Stimulated activated CD8-positive, alpha-beta memory T cell treated with anti-CD3 and anti-CD28 coated beads, Interleukin-12 subunit alpha, Interleukin-12 subunit beta, amount 100 ng/mL, for 24 hours (primary cell): ENCODE data around the gene TNFRSF25.
"Not testable (repeated sequence)": the region's sequence is repeated elsewhere in the genome, so short reads cannot be mapped to it uniquely, and the experiment has no call there.

ENCODE experiments used
- DNase-seq: peaks from one replicate; pipeline ENCODE4 v3.0.0-alpha.2; 2020; ENCODE audit errors: extremely low read depth

Gene TNFRSF25

DNA sequence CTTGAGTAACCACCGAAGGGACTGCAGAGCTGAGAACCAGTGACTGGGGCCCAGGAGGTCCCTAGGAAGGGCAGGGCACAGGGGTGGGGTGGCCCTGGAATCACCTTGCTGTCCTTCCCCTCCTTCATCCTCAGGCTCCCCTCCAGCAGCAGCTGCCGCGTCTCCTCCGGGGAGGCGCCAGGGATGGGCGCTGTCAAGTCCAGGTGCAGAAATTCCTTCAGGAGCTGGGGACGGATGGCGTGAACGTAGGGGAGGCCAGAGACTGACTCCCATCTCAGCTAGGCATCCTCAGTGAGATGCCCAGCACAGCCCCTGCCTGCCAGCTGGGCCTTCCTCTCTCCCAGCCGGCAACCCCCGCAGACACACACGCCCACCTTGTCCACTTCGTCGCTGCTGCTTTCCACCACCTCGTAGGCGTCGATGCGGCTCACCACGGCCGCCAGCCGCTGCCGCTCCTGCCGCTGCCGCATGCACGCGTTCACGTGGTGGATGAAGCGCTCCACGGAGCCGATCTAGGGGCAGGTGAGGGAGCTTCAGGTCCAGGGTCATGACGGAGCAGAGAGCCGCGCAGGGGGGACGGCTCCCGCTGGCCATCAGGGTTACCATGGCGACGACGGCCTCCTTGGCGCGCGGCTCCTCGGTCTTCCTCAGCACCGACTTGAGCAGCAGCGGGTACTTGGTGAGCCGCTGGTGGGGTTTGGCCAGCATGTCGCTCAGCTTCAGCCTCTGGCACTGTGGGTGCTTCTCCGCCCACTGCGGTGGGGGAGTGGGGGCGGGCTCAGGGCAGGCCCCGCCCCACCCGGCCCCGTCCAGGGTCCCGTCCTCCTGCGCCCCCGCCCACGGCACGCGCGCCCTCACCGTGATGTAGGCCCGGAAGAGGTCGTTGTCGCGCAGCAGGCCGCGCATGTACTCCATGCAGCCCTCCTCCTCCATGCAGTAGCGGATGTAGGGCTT is 4.4 kb upstream of the TNFRSF25 start:
- no peak for DNase-seq

DNA sequence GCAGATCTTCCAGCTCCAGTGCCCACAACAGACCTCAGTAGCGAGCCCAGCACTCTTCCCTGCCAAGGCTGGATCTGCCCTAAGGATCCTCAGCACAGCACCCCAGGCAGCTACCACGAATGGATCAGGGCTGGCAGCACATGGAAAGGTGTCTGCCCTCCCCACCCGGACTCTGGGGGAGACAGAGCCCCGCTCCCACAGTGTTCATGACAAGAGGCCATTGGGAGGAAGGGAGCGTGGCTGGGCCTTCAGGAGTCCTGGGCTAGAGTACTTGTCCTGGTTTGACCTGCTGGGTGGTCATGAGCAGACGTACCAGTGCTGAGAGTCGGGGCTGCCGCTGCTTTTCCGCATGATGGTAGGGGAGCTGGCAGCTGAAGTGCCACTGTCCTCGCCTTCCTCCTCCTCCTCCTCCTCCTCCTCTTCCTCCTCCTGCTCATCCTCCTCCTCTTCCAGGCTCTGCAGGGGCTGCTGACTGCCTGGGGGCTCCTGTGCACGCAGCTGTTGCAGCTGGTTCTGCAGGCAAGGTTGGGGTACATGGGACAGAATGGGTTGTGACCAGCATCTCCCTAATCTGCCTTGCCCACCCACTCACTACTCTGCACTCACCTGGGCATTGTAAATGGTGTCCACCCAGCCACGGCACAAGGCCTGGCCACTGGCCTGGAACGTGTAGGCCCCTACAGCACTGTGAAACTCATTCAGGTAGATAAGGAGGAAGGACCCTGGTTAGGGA is 2.9 kb upstream of the TNFRSF25 start:
- DNase-seq = no peak

DNA sequence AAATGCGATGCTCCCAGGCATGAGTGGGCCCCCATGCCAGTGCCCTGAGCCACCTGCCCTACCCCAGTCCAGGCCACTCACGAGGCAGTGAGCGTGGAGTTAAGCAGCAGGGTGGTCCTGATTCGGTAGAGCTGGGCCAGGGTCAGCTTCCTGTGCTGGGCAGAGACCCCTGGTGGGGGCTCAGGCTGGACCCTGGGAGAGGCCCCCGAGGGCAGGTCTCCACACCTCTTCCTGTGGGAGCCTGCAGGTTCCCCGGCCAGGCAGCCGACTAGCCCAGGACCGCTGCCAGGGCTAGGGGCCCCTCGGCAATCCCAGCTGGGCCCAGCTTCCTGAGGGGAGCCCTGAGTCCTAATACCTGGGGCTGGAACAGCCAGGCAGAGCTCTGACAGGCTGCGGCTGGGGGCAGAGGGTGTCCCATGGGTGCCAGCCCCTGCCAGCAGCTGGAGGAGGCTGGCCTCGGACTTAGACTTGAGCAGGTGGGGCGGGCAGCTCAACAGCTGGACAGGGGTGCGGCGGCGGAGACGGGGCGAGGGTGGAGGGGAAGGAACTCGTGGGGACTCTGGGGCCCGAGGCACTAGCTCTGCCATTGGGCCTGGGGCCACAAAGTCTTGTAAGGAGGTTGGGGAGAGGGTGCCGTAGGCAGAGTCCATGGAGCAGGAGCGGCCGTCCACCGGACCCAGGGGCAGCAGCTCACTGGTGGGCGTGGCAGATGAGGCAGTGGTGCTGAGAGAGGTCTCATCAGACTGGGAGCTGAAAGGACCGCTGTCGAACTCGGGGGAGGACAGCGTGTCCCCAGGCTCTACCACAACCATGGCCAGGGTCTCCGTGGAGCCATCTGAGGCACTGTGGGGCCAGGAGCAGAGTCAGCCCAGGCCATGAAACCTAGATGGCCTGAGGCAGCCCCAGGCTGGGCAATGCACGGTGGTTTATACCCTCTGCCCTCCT is 2.0 kb upstream of the TNFRSF25 start:
- no peak for DNase-seq

DNA sequence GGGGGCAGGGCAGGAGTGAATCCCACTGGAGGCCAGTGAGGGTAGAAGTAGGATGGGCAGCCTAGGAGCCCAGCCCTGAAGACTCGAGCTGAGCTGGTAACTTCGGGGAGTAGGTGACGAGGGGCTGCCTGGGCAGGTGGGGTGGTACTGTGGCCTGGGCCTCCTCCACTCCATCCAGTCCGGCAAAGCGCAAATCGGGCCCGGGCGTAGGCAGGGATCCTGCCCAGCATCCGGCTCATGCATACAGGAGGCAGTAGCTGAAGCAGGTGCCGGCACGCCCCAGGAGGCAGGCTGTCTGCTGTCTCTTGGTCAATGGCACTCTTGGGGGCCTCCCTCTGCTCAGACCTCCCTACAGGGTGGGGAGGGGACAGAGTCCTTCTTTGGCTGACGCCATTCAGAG is 1.3 kb upstream of the TNFRSF25 start:
- no peak for DNase-seq

DNA sequence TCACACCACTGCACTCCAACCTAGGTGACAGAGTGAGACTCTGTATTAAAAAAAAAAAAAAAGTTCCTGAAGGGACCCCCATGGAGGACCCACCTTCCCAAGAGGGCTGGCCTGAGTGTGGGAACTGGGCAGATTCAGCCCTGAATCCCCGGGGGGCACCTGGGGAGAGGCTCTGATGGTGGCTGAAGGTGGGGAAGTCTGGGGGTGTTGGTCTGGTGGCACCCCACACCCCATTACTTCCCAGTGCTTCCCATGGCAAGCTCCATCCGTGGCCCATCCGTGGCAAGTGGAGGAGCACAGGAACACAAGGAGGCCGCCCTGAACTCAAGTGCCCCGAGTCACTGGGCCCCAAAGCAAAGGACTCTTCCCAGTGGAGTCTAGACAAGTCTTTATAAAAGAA is 778 bp upstream of the TNFRSF25 start:
- no peak for DNase-seq

DNA sequence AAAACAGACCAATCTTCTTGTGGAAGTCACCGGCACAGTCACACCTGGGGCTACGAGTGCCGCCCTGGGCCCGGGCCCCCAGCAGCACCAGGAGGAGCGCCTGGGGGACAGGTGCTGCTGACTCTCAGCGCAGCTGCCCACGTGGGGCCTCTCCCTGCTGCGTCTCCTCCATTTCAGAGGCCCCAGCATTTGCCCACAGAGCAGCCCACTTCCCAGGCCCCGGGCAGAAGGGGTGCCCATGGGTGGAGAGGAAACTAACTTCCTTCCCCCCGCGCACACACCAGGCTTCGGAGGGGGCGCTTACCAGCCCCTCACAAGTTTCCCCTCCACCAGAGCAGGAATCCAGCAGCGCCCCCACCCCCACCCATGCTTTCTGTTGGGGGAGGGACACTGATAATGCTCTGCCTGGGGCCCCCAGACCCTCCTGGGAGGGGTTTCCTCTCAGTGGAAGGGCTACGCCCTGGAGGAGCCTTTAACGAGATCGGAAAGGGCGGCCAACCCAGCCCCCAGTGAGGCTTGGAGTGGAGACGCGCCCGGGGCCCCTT is 440 bp downstream of the TNFRSF25 start:
- no peak for DNase-seq

DNA sequence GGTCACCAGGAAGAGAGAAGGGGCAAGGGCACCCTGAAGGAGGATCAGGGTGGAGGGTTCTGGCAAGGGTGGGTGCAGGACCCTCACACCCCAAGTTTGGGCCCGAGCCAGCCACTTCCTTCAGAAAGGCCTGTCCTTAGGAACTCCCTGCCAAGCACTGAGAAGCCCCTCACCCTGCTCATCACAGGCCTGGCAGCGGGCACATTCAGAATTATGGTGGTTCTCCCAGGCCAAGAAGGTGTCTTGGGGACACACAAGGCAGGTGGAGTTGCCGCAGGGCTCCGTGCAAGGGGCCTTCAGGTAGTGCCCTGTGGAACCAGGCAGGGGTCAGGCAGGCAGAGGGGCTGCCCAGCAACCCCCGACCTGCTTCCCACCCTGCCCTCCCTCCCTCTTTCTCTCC is 1.1 kb downstream of the TNFRSF25 start:
- DNase-seq = no peak

DNA sequence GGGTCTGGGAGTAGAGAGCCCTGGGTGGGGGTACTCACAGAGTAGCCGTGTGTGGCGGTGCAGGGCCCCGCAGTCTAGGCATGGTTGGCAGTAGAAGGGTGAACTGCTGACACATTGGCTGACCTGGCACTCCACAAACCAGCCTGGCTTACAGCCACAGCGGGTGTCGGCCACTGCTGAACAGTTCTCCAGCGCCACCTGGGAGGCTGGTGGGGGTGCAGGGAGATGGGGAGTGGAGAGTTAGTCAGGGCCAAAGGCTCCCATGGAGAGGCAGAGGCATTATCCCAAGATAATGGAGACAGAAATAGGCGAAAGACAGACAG is 1.5 kb downstream of the TNFRSF25 start:
- no peak for DNase-seq

DNA sequence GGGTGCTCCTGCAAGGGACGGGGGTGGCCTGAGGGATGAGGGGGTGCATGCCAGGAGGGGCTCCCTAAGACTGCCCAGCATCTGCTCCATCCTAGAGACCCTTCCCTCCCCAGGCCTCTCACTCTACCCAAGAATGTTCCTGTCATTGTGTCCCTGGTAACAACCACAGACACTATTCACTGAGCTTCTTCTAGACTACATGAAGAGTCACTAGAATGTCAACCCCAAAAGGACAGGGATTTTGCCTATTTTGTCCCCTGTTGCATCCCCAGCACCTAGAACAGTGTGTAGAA is 2.9 kb downstream of the TNFRSF25 start:
- no peak for DNase-seq

DNA sequence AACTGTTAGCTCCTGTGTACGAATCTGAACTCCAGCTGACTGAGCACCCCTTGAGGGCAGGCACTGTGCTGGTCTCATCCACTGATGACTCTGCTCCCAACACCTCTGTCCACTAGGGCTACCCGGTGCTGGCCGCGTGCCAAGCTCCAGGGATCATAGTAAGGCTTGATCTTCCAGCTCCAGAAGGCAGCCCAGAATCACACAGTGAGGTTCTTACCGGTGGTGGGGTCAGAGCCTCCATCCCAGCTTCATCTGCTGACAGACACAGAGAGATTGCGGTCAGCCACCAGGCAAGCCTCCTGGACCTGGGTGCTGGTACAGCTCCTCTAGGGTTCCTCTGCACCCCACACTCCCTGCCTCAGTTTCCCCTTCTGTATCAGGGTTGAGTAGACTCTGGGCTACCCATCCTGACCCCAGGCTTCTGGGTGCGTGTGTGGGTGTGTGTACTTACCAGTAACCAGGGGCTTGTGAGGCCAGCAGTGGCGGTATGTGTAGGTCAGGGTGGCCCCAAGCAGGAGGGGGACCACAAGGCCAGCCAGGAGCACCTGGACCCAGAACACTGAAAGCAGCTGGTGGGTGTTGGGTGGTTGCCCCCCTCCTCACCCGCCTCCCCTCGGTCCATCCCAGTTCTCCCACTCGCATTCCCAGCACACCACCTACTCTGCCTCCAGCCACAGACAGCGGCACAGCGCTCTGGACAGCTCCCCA is 3.4 kb downstream of the TNFRSF25 start:
- DNase-seq = no peak

DNA sequence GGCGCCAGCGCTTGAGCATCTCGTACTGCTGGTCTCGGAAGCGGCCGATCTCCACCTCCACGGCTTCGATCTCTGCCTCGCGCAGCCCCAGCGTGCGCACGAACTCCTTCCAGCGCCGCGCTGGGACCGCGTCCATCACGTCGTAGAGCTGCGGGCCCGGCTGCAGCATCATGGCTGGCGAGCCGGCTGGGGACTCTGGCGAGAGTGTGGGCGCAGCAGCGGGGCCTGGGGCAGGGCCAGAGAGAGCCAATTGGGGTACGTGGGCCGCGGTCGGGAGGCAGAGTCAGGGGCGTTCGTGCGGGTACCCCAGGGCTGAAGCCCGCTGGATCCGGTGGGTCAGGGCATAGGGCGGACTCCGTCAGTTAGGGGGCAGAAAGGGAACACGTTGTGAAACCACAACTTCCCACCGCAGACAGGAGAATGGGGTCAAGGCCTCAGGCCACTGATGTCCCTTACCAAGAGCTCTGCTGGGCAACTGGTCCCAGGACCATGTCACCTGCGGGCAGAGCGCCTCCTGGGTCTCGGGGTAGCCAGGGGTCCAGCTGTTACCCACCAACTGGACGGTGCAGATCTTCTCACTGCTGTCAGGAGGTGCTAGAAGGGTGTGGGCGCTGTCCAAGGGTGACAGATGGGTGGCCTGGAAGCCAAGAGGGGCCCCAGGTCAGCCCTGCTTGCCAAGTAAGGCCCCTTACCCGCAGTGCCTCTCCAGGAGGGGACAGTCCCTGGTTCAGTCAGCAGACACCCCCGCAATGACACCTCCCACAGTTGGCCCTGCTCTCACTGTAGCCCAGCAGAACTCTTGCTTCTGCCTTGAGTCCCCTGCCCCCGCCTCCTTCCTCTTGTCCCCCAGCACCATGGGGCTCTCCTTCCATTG is 4.2 kb downstream of the TNFRSF25 start:
- no peak for DNase-seq

DNA sequence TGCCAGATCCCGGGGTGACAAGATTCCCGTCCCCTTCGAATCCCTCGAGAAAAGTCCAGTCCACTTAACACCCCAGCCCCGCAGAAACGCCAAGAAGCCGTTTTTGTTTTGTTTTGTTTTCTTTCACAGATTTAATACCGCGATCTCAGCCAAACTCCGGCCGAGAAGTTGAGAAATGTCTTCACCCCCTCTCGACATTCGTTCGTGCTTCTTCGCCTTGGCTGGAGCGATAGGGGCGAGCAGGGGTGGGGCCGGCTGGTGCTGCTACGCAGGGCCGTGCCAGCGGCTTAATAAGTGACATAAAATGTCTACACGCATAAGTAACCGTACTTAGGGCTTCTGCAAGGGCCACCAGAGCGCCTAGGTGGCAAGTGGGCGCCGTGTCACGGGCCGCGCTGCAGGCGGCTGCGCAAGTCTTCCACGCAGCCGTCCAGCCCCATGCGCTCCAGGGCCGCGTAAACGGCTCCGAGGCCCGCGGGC is 4.9 kb downstream of the TNFRSF25 start:
- DNase-seq = no peak

DNA sequence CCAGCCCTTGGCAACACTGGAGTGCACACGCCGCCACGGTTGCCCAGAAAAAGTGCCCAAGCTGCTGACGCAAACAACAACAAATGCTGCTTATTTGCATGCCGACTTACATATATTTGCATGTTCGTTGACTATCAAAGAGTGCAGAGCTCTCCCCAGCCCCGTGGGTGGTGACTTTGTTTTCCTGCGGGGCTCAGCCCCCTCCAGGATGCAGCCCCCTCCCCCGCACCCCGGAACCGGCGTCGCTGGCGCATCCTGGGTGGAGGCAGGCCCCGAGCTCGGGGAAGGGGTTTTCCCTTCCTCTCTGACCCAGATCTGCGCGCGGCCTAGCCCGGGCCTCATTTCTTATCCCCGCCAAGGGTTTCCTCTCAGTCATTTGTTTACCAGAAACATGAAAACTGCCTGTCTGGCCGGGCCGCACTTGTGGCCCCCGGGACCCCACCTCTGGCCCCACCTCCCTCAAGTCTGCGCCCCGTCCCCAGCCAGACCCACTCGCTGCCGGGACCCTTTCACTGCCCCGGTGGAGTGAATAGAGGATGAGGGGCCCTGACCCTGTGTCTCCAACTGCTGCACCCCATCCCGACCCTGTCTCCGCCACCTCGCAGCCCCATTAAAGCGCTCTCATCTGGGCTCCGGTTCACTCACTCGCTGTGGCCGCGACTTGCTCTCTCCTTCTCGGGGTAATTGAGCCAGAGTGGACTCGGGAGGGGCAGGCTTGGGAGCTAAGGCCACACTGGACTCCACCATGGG is 5.5 kb downstream of the TNFRSF25 start:
- peak; percentile 60 for DNase-seq

DNA sequence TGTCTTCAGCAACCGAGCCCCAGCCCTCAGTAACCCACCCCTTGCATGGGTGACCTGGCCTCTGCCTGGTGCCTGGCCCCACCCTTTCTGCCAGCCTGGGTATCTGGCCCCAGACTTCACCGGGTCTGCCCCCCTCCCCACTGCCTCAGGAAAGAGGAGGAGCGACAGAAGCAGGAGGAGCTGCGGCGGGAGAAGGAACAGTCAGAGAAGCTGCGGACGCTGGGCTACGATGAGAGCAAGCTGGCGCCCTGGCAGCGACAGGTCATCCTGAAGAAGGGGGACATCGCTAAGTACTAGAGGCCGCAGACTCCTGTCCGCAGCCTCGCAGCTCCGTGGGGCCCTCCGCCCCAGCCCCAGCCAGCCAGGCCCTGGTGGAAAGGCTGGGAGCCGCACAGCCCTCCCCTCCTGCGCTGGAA is 6.1 kb downstream of the TNFRSF25 start:
- no peak for DNase-seq

DNA sequence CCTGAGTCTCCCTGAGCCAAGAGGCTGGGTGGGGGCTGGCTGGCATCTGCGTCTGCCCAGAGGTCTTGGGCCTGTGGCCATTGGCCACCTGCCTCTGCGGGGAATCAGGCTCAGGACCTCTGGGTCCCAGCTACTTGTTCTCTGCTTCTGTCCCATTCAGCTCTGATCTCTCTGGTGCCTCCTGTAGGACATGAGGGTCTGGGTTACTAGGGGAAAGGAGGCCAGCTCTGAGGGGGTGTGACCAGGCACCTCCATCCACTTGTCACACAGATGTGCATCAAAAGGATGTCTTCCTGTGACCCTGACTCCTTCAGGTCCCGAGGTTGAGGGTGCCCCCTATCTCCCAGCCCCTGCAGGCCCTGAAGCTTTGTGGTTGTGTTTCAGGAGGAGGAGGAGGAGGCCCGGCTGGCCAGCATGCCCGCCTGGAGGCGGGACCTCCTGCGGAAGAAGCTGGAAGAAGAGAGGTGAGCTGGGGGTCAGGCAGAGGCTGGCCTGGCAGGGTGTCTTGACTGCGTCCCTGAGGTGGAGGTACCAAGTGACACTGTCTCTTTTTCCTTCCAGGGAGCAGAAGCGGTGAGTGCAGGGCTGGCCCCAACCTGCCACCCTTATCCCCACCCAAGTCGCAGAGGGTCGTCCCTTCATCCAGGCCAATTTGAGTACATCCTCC is 9.0 kb downstream of the TNFRSF25 start:
- no peak for DNase-seq

DNA sequence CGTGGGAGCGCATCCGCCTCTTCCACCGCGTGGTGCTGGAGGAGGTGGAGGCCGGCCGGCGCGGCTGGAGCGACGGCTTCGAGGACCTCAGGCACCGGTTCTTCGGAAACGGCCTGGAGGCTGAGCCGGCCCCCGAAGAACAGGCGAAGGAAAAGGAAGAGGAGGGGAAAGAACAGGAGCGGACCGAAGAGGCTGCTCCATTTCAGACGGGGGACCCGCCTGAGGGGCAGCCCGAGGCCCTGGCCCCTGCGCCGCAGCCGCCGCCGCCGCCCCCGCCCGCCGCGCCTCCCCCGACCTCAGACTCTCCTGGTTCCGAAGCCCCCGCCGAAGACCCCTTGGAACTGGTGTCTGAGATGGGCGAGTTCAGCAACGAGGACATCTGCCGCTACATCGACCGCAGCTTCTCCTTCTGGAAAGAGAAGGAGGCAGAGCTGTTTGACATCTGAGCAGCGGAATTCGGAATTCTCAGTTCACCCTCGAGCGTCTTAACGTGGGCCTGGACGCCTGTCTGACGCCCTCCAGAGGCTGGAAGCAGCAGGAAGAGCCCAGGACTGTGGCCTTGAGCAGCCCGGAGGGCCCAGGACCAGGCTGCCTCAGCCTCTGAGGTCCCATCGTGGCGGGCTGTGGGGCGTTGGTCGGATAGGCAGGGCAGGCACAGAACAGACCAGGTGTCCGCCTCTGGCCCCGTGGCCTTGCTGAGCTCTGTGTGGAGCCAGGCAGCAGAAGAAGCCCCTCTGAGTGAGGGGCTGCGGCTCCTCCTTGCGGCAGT is 10.0 kb downstream of the TNFRSF25 start:
- DNase-seq = not testable (repeated sequence)

DNA sequence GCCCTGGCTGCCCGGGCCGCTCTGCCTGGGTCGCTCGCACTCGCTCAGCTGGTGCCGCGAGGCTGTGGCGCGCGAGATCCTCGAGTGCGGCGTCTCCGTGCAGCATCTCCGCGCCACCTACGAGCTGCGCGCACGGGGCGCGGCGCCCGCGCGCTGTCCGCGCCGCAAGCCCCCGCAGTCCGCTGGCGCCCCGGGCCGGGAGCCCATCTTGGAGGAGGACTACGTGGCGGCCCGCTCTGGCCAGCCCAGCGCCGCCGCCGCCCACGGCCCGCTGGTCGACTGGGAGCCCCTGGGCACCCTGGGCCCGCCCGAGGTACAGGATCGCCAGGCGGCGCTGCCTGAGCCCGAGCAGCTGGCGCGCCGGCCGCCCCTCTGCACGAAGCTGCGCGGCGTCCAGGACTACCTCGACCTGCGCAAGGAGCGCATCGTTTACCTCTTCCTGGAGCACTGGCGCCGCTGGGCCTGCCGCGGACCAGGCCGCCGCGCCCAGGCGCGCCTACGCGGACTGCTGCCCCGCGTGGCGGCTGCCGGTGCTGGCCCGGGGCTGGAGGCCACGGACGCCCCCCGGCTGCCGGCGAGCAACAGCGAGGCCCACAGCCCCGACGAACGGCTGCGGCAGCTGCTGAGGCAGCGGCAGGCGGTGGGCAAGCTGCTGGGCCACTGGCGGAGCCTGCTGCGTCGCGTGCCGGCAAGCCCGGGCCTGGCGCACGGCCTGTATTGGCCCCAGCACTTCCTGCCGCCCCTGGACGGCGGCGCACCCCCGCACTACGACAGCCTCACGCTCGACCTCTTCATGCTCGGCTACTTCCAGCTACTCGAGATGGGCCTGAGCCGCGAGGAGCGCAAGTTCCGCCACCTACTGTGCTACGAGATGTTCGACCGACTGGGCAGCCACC is 10.9 kb downstream of the TNFRSF25 start:
- DNase-seq = no peak
